Measurements from ENCODE around the gene RPS3.

GRCh38 chr11:75352588-75353206 is 46.6 kb upstream of the RPS3 start:
- TF ChIP-seq GATA2 (IDR thresholded peaks at IDR 0.05; ENCODE audit: low read depth, low read length), result no peak
- TF ChIP-seq GATA3 (IDR thresholded peaks at IDR 0.05; ENCODE audit: low read depth, low read length), result no peak
